Retinal pigment epithelial cell (primary cell): ENCODE results near the gene ADAMTS15.

Source experiments
- DNase-seq: peaks from one replicate; pipeline ENCODE4 v3.0.0-alpha.2; 2010; ENCODE audit warnings: low read depth
- H3K4me3 ChIP-seq: 2 replicates; pipeline ENCODE4 v1.5.1; 2011; ENCODE audit warnings: mild to moderate bottlenecking, low read length, control low read depth, moderate library complexity
- TF ChIP-seq, protein P1 (sequence below): conservative IDR thresholded peaks from 2 replicates; pipeline ENCODE4 v1.5.1; 2011; ENCODE audit warnings: low read depth, low read length, control low read depth, inconsistent platforms

ADAMTS15 gene

DNA sequence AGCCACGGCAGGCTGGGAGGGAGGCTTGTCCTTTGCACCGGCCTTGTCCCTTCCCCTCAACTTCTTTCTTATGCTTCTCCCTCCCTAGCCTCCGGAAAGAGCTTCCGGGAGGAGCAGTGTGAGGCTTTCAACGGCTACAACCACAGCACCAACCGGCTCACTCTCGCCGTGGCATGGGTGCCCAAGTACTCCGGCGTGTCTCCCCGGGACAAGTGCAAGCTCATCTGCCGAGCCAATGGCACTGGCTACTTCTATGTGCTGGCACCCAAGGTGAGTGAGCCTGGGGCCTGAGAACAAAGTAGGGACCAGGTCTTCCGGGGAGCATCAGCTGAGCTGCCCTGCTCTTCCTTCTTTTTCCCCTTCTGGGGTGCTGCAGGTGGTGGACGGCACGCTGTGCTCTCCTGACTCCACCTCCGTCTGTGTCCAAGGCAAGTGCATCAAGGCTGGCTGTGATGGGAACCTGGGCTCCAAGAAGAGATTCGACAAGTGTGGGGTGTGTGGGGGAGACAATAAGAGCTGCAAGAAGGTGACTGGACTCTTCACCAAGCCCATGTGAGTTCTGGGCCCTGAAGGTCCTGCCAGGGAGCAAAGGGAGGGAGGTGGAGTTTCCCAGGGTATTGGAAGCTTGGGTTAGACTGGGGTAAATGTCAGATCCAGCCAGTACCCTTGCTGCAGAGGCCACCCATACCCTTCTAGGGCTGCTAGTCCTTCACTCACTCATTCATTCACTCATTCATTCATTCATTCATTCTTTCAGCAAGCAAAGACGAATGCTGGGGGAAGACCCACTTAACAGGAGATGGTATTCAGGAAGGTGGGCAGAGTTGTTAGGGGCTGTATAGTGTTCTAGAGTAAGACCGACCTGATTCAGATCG lies 22.6 kb downstream of the ADAMTS15 start:
- DNase-seq = no peak
- TF ChIP-seq, protein P1, sequence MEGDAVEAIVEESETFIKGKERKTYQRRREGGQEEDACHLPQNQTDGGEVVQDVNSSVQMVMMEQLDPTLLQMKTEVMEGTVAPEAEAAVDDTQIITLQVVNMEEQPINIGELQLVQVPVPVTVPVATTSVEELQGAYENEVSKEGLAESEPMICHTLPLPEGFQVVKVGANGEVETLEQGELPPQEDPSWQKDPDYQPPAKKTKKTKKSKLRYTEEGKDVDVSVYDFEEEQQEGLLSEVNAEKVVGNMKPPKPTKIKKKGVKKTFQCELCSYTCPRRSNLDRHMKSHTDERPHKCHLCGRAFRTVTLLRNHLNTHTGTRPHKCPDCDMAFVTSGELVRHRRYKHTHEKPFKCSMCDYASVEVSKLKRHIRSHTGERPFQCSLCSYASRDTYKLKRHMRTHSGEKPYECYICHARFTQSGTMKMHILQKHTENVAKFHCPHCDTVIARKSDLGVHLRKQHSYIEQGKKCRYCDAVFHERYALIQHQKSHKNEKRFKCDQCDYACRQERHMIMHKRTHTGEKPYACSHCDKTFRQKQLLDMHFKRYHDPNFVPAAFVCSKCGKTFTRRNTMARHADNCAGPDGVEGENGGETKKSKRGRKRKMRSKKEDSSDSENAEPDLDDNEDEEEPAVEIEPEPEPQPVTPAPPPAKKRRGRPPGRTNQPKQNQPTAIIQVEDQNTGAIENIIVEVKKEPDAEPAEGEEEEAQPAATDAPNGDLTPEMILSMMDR = no peak
- H3K4me3 ChIP-seq = no peak overlapping the region

DNA sequence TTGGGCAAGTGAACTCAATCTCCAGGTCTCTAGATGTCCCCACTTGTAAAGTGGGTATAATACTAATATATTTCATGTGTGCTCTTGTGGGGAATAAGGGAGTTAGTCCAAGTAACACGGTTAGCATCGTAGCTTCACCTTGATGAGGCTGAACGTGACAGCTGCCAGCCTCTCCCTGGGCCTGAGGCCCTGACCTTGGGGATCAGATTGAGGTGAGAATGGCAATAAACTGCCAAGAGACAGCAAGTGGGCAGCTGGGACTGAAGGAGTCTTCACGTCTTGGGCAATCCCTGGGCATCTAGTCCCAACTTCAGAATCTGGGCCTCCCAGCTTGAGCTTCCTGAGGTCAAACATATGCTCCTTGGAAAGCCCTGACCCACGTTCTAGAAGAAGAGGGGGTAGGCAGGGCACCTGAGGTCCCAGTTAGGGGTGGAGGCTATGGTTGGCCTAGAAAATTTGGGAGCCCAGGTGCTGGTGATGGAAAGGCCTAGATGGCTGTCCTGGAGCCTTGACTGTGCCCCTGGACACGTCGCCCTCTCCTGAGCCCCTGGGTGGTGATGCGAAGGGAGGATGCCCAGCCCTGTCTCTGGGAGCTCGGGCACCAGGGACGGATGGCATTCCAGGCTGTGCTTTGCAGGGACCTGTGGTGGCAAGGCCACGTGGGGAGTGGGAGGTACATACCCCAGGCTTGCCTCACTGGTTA lies 23.4 kb downstream of the ADAMTS15 start:
- TF ChIP-seq, protein P1 = no peak

DNA sequence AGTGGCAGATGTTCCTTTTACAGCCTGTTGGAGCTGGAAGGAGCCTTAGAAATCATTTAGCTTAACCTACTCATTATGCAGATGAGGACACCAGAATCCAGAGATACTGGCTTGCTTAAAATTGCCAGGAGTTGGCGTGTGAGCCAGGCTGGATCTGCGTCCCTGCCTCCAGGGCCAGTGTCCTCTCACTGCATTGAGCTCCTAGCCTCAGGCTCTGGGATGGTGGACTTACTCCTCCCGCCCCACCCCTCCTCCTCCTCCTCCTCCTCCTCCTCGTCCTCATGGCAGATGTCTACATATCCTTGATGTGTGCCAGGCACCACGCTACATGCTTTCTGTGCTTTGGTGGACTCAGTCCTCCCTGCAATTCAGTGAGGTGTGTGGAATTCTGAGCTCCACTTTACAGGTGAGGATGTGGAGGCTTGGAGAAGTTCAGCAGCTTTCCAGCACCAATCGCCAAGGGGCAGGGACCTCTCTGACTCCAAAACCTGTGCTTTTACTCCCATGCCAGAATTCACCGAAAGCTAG lies 24.1 kb downstream of the ADAMTS15 start:
- no peak for DNase-seq
- TF ChIP-seq, protein P1 = no peak
- no peak overlapping the region for H3K4me3 ChIP-seq

More for the DNA sequence above, 23.4 kb downstream of the ADAMTS15 start:
- no peak for DNase-seq
- no peak overlapping the region for H3K4me3 ChIP-seq

DNA sequence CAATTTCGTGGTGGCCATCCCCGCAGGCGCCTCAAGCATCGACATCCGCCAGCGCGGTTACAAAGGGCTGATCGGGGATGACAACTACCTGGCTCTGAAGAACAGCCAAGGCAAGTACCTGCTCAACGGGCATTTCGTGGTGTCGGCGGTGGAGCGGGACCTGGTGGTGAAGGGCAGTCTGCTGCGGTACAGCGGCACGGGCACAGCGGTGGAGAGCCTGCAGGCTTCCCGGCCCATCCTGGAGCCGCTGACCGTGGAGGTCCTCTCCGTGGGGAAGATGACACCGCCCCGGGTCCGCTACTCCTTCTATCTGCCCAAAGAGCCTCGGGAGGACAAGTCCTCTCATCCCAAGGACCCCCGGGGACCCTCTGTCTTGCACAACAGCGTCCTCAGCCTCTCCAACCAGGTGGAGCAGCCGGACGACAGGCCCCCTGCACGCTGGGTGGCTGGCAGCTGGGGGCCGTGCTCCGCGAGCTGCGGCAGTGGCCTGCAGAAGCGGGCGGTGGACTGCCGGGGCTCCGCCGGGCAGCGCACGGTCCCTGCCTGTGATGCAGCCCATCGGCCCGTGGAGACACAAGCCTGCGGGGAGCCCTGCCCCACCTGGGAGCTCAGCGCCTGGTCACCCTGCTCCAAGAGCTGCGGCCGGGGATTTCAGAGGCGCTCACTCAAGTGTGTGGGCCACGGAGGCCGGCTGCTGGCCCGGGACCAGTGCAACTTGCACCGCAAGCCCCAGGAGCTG lies 24.8 kb downstream of the ADAMTS15 start:
- TF ChIP-seq, protein P1 = no peak
- no peak overlapping the region for H3K4me3 ChIP-seq
- no peak for DNase-seq

DNA sequence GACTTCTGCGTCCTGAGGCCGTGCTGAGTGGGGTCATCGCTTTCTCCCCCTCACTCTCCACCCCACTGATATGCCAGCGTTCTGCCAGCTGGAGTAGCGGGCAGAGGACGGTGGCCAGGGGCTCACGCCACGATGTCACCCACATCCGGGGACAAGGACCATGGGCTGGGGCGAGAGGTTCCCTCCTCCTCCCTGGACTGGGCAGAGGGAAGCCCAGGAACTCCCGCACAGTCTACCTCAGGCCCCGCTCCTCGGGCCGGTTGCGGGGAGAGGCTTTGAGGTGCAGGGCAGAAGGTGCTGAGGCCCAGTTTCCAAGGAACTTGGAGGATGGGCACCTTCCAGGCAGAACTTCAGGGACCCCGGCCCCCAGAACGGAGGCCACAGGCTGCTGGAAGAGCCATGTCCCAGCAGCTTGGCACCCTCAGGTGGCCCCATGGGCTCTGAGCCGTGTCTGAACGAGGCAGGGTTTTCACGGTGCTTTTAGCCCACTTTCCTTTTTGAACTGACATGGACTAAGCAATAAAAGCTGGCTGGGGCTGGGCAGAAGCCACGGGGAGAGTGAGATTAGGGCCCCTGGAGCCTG lies 25.4 kb downstream of the ADAMTS15 start:
- DNase-seq = no peak
- TF ChIP-seq, protein P1 = no peak
- no peak overlapping the region for H3K4me3 ChIP-seq

DNA sequence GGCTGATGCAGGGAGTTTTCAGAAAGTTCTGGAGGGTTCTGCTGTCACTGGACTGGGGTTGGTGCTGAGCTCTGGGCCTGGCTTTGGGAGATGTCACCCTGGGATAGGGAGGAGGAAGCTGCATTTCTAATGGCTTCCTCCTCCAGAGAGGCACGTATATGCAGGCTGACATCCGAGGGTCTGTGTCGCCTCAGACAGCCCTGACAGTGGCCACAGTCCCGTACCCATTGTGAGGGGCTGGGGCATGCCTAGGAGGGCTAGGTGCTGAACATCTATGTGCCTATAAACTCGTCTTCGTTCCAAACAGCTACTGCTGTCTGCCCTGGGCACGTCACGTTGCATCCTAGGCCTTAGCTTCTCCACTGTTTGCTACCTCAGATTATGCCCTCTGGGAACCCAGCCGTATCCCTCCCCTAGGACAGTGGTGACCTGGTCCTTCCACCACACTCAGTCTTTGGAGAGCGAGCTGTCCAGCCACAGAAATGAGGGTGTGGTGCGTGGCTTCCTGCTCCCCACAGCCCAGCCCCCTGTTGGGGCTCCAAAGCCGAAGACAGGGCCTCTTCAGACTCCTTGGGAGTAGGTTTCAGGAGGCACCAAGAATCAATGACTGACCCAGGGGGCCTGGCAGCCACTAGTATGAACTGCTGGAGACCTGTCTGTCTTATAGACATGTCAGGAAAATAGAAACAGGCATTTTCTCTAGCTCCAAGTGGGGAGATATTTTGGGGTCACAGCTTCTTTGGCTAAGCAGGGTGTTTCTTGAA lies 26.4 kb downstream of the ADAMTS15 start:
- no peak for DNase-seq
- TF ChIP-seq, protein P1 = no peak
- H3K4me3 ChIP-seq = no peak overlapping the region
